T-cell (primary cell): ENCODE data around the gene CCDC191. TPM values are rescaled to one million over a fixed set of nuclear protein-coding genes. Genes with fewer than 3 reads are reported as not detected.
A peak's percentile ranks its signal among the peaks of the same experiment; 100 is the strongest.

Experiments used
- ATAC-seq, 4 experiments: fragments of 200-7000 bp in 3 of 4; fragments of 150-1000 bp in 1 of 4; cut with Tn5 transposase; replicated peaks in 1 of 4; 1 replicate in 3 of 4; 2 replicates in 1 of 4; pipeline ENCODE4 v1.10.0; 2021; ENCODE audit warnings: moderate library complexity in 3 of 4, mild to moderate bottlenecking in 2 of 4, moderate number of reproducible peaks in 1 of 4
- CTCF ChIA-PET, 2 donors: fragments of 300-600 bp; sonication (Branson Sonifier 250); formaldehyde crosslinking; loops; one replicate each; lab custom pipeline; 2022; ENCODE audit warnings: antibody characterized with exemption in 2 of 2; lab: Charles Lee
- POLR2A ChIA-PET, 2 donors: fragments of 300-600 bp; sonication (Branson Sonifier 250); formaldehyde crosslinking; loops; one replicate each; lab custom pipeline; 2022; ENCODE audit warnings: antibody characterized with exemption in 2 of 2; lab: Charles Lee
- DNase-seq, 35 experiments: peaks; one replicate each; pipeline versions ENCODE4 v3.0.0 to v3.0.0-alpha.2; 2013 to 2023
- H3K27ac ChIP-seq: one replicate; pipeline ENCODE4 v1.5.1; 2013; ENCODE audit warnings: low read length
- H3K27me3 ChIP-seq, 2 experiments: replicated peaks in 1 of 2; 1 replicate in 1 of 2; 2 replicates in 1 of 2; pipeline versions ENCODE4 v1.6.1 to v1.7.0; 2013; ENCODE audit warnings: low read length in 1 of 2, mixed read lengths in 1 of 2; ENCODE audit not compliant: control insufficient read depth in 2 of 2, insufficient read depth in 2 of 2; ENCODE audit errors: extremely low read depth in 1 of 2
- H3K36me3 ChIP-seq, 2 donors: 1 replicate in 1 of 2; 2 replicates in 1 of 2; pipeline versions ENCODE4 v1.6.1 to v1.7.0; 2013; ENCODE audit warnings: low read length in 1 of 2; ENCODE audit not compliant: control insufficient read depth in 2 of 2, insufficient read depth in 1 of 2; ENCODE audit errors: extremely low read depth in 1 of 2
- H3K4me1 ChIP-seq, 2 experiments: 1 replicate in 1 of 2; 2 replicates in 1 of 2; pipeline versions ENCODE4 v1.6.1 to v1.7.0; 2013; ENCODE audit warnings: low read length in 2 of 2, mixed read lengths in 1 of 2; ENCODE audit not compliant: insufficient read depth in 2 of 2, control insufficient read depth in 1 of 2; ENCODE audit errors: extremely low read depth in 1 of 2
- H3K4me3 ChIP-seq, 2 donors: 1 replicate in 1 of 2; 2 replicates in 1 of 2; pipeline versions ENCODE4 v1.5.1 to v1.7.0; 2013; ENCODE audit warnings: mild to moderate bottlenecking in 2 of 2, low read length in 1 of 2, moderate library complexity in 1 of 2; ENCODE audit not compliant: control insufficient read depth in 1 of 2; ENCODE audit errors: extremely low read depth in 1 of 2
- H3K9me3 ChIP-seq: 2 replicates; pipeline ENCODE4 v1.7.0; 2013
- H3K27ac Mint-ChIP-seq, 2 donors: one replicate each; pipeline ENCODE4 v1.8.0; 2020 to 2021; ENCODE audit warnings: mild to moderate bottlenecking in 2 of 2, mixed read lengths in 2 of 2
- H3K27me3 Mint-ChIP-seq, 2 donors: one replicate each; pipeline ENCODE4 v1.8.0; 2021 to 2022; ENCODE audit warnings: mixed read lengths in 2 of 2
- H3K36me3 Mint-ChIP-seq: one replicate; pipeline ENCODE4 v1.8.0; 2021; ENCODE audit warnings: mixed read lengths
- H3K4me1 Mint-ChIP-seq, 3 donors: one replicate each; pipeline ENCODE4 v1.8.0; 2020 to 2022; ENCODE audit warnings: mixed read lengths in 3 of 3, mild to moderate bottlenecking in 1 of 3
- H3K4me3 Mint-ChIP-seq, 3 donors: one replicate each; pipeline ENCODE4 v1.8.0; 2020 to 2022; ENCODE audit warnings: mild to moderate bottlenecking in 3 of 3, mixed read lengths in 3 of 3, moderate library complexity in 3 of 3
- H3K9me3 Mint-ChIP-seq, 3 donors: one replicate each; pipeline ENCODE4 v1.8.0; 2020 to 2022; ENCODE audit warnings: mixed read lengths in 3 of 3
- WGBS: methylation state at CpG from one replicate; pipeline ENCODE4 v1.1.5; 2013; ENCODE audit warnings: missing lambda C conversion rate; ENCODE audit not compliant: insufficient coverage; 5-methylcytosine and 5-hydroxymethylcytosine counted together
- total RNA-seq, 35 experiments: library from RNA in 6 of 35; stranded (reverse) in 6 of 35; fragments of 120-200 nt in 1 of 35; gene quantifications; one replicate each; pipeline versions ENCODE4 v1.2.1 to v1.2.4 and lab custom pipeline; 2013 to 2026

Gene CCDC191
- total RNA-seq, 5 donors from 2014 or later (not counting 1 experiment from before 2014, with no cell fraction given): 5.4 to 10.5 (median 7.2) TPM

DNA sequence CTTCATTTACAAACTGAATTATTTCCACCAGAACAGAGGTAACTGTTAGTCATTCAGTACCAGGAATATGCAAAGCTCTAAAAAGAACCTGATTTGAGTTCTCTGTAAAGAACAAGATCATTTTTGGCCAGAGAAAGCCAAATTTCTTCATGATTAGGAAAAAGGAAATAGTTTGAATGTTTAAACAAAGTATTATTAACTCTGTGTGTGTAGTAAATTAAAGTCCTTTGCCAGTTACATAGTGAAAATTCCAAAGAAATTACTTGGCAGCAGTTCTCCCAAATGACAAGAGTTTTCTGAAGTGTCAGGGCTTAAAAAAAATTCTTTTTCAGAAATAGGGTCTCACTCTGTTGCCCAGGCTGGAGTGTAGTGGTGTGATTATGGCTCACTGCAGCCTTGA, 24.7 kb upstream of the CCDC191 start:
- no peaks in the 10 kb centered on the region for H3K4me1 Mint-ChIP-seq
- no peak overlapping the region for H3K4me3 ChIP-seq
- peaks cover 75% of the 10 kb centered on the region for H3K36me3 Mint-ChIP-seq
- ChIA-PET POLR2A (interaction anchor here in 1 of 2 donors (0.6 kb wide), 1 partner anchor 470 kb away, joined by 3 read pairs; no protein-coding TSS in a partner anchor), CTCF (no interaction called here)
- no peak overlapping the region for H3K4me3 Mint-ChIP-seq
- H3K9me3 ChIP-seq: no peaks in the 10 kb centered on the region
- no peak overlapping the region for H3K27ac ChIP-seq
- no peaks in the 10 kb centered on the region for H3K9me3 Mint-ChIP-seq
- H3K36me3 ChIP-seq: peaks cover 10 to 78% of the 10 kb centered on the region in 2 donors
- no peaks in the 10 kb centered on the region for H3K27me3 Mint-ChIP-seq
- H3K27ac Mint-ChIP-seq: no peak overlapping the region
- no peak for DNase-seq
- H3K27me3 ChIP-seq: no peaks in the 10 kb centered on the region
- H3K4me1 ChIP-seq: no peaks in the 10 kb centered on the region
- ATAC-seq: no peak

DNA sequence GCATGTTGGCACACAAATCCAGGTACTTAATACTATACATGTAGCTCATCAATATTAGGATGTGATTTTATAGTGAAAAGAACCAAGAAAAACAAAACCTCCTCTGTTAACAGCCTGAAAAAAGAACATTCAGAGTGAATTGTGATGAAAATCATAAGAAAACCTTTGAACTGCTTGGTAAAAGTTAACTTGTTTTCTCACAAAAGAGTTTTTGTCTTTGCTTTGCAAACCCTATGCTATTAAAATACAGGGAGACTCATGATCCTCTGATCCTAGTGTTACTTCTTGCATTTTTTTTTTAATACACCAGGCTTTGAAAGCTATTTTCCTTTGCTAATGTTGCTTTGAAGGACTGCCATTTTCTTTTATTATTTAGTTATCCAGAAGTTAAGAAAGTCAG, 23.9 kb upstream of the CCDC191 start:
- POLR2A ChIA-PET: interaction anchor here (0.6 to 0.7 kb wide), 2 partner anchors 116 to 471 kb away, joined by 3 to 4 read pairs; no protein-coding TSS in a partner anchor
- Histone ChIP-seq H3K27me3 (no peaks in the 10 kb centered on the region), H3K36me3 (peaks cover 6 to 76% of the 10 kb centered on the region in 2 donors), H3K9me3 (no peaks in the 10 kb centered on the region), H3K4me1 (no peaks in the 10 kb centered on the region), H3K4me3 (no peak overlapping the region), H3K27ac (no peak overlapping the region)
- ATAC-seq (no peak), DNase-seq (no peak)
- Mint-ChIP-seq H3K27me3 (no peaks in the 10 kb centered on the region), H3K9me3 (no peaks in the 10 kb centered on the region), H3K27ac (no peak overlapping the region), H3K4me3 (no peak overlapping the region), H3K4me1 (no peaks in the 10 kb centered on the region), H3K36me3 (peaks cover 73% of the 10 kb centered on the region)
- CTCF ChIA-PET: interaction anchor here in 1 of 2 donors (0.6 kb wide), 1 partner anchor 78 kb away, joined by 7 read pairs; no protein-coding TSS in a partner anchor

DNA sequence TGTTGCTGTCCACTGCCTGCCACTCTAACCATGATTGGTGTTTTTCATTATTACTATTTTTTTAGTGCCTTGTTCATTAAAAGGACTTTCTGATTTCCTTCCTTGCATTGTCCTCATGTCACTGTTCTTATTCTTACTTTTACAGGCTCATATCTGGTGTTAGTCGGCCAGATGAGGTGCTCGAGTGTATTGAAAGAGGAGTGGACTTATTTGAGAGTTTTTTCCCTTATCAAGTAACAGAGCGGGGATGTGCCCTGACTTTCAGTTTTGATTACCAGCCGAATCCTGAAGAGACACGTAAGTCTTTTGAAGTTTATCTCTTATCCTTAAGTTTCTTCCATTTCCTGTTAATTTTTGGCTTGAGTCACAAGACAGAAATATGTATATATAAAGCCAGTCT, 23.4 kb upstream of the CCDC191 start:
- Histone ChIP-seq H3K36me3 (peaks cover 6 to 76% of the 10 kb centered on the region in 2 donors), H3K27me3 (no peaks in the 10 kb centered on the region), H3K4me3 (no peak overlapping the region), H3K27ac (no peak overlapping the region), H3K9me3 (no peaks in the 10 kb centered on the region), H3K4me1 (no peaks in the 10 kb centered on the region)
- H3K4me3 Mint-ChIP-seq: no peak overlapping the region
- ChIA-PET CTCF (interaction anchor here in 1 of 2 donors (0.6 kb wide), 1 partner anchor 78 kb away, joined by 7 read pairs; no protein-coding TSS in a partner anchor), POLR2A (interaction anchor here in 1 of 2 donors (0.7 kb wide), 1 partner anchor 116 kb away, joined by 4 read pairs; no protein-coding TSS in a partner anchor)
- no CpG with 5 or more reads among the region's 5 CpGs for WGBS
- DNase-seq (no peak), ATAC-seq (no peak)
- no peaks in the 10 kb centered on the region for H3K9me3 Mint-ChIP-seq
- no peaks in the 10 kb centered on the region for H3K27me3 Mint-ChIP-seq
- no peaks in the 10 kb centered on the region for H3K4me1 Mint-ChIP-seq
- H3K27ac Mint-ChIP-seq: no peak overlapping the region
- H3K36me3 Mint-ChIP-seq: peaks cover 75% of the 10 kb centered on the region

DNA sequence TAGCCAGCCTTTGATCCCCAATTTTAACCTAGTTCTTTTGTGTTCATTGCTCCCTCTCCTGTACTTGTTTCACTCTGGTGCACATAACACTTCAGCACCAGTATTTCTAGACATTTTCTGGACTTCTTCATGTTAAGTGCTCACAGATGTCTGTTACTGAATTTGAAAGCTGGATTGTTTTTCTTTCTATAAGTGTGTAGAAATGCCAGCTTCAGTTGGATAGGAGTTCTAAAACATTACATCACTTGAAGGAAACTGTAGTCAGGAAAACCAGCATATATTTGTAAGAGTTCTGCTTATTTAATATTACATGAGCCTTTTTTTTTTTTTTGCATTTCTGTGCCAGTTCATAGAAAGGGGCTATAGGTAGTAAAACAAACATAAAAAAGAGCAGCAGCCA, 21.8 kb upstream of the CCDC191 start:
- H3K27me3 Mint-ChIP-seq: no peaks in the 10 kb centered on the region
- no peak overlapping the region for H3K27ac Mint-ChIP-seq
- no peak overlapping the region for H3K27ac ChIP-seq
- H3K9me3 ChIP-seq: no peaks in the 10 kb centered on the region
- no peak overlapping the region for H3K4me3 Mint-ChIP-seq
- DNase-seq (no peak), ATAC-seq (no peak)
- peaks cover 0 to 10% (median 2%) of the 10 kb centered on the region in 3 donors for H3K4me1 Mint-ChIP-seq
- H3K4me3 ChIP-seq: no peak overlapping the region
- ChIA-PET POLR2A (interaction anchor here in 1 of 2 donors (0.7 kb wide), 1 partner anchor 255 kb away, joined by 7 read pairs; no protein-coding TSS in a partner anchor), CTCF (no interaction called here)
- peaks cover 79% of the 10 kb centered on the region for H3K36me3 Mint-ChIP-seq
- peaks cover under 1 to 79% of the 10 kb centered on the region in 2 donors for H3K36me3 ChIP-seq
- H3K27me3 ChIP-seq: no peaks in the 10 kb centered on the region
- no peaks in the 10 kb centered on the region for H3K4me1 ChIP-seq
- no peaks in the 10 kb centered on the region for H3K9me3 Mint-ChIP-seq

DNA sequence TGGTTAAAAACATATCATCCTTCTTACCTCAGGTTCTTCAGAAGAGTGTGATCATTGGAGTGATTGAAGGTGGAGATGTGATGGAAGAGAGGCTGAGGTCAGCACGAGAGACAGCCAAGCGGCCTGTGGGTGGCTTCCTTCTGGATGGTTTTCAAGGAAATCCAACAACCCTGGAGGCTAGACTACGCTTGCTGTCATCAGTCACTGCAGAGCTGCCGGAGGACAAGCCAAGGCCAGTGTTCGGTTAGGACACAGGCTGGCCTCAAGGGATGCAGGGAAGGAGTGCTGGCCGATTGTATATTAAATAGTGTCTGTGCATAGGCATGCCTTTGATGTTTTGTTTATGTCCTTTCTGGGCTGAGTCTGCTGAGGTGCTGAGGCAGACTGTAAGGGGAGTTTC, 20.4 kb upstream of the CCDC191 start:
- Mint-ChIP-seq H3K4me3 (no peak overlapping the region), H3K9me3 (no peaks in the 10 kb centered on the region), H3K36me3 (peaks cover 80% of the 10 kb centered on the region), H3K27ac (no peak overlapping the region), H3K4me1 (peaks cover 0 to 14% (median 2%) of the 10 kb centered on the region in 3 donors), H3K27me3 (no peaks in the 10 kb centered on the region)
- POLR2A ChIA-PET: no interaction called here
- CTCF ChIA-PET: interaction anchor here in 1 of 2 donors (0.9 kb wide), 1 partner anchor 141 kb away, joined by 6 read pairs; no protein-coding TSS in a partner anchor
- no peak overlapping the region for H3K27ac ChIP-seq
- no peaks in the 10 kb centered on the region for H3K4me1 ChIP-seq
- WGBS: 100% methylated on average over 6 of the region's 6 CpGs
- no peaks in the 10 kb centered on the region for H3K27me3 ChIP-seq
- ATAC-seq (no peak), DNase-seq (no peak)
- peaks cover 2 to 82% of the 10 kb centered on the region in 2 donors for H3K36me3 ChIP-seq
- H3K9me3 ChIP-seq: no peaks in the 10 kb centered on the region
- H3K4me3 ChIP-seq: no peak overlapping the region

DNA sequence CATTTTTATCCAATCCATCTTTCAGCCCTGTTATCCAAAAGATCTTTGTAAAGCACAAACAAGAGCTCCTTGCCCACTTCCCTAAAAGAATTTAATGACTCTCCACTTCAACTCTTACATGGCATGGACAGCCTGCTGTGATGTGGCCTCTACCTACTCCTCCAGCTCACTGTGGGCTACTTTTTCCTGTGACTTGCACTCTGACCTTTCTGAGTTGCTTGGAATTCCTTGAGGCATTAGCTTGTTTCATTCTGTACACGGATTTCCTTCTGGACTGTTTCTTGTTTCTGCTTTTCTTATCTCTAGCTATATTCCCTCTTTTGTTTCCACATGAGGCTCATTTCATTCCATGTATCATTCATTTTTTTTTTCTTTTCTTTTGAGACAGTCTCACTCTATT, 15.5 kb upstream of the CCDC191 start:
- Mint-ChIP-seq H3K4me3 (peak overlapping the region in 1 of 3 donors; percentile 2), H3K9me3 (no peaks in the 10 kb centered on the region), H3K4me1 (peaks cover 0 to 14% (median 2%) of the 10 kb centered on the region in 3 donors), H3K27me3 (no peaks in the 10 kb centered on the region), H3K27ac (no peak overlapping the region), H3K36me3 (peaks cover 77% of the 10 kb centered on the region)
- POLR2A ChIA-PET: interaction anchor here in 1 of 2 donors (1.0 kb wide), 1 partner anchor 14 kb away, joined by 3 read pairs; no protein-coding TSS in a partner anchor
- Histone ChIP-seq H3K27ac (no peak overlapping the region), H3K4me3 (no peak overlapping the region), H3K36me3 (peaks cover 2 to 77% of the 10 kb centered on the region in 2 donors), H3K27me3 (no peaks in the 10 kb centered on the region), H3K4me1 (no peaks in the 10 kb centered on the region), H3K9me3 (no peaks in the 10 kb centered on the region)
- no CpG with 5 or more reads among the region's 1 CpG for WGBS
- DNase-seq: no peak
- CTCF ChIA-PET: interaction anchor here (0.5 to 1.2 kb wide), 4 partner anchors 335 to 1637 kb away, joined by 3 to 5 read pairs (median 4); no protein-coding TSS in a partner anchor
- no peak for ATAC-seq
